Measurements from ENCODE around the gene ITLN1.
"Not testable (repeated sequence)": the region's sequence is repeated elsewhere in the genome, so short reads cannot be mapped to it uniquely, and the experiment has no call there.

The ITLN1 gene

DNA sequence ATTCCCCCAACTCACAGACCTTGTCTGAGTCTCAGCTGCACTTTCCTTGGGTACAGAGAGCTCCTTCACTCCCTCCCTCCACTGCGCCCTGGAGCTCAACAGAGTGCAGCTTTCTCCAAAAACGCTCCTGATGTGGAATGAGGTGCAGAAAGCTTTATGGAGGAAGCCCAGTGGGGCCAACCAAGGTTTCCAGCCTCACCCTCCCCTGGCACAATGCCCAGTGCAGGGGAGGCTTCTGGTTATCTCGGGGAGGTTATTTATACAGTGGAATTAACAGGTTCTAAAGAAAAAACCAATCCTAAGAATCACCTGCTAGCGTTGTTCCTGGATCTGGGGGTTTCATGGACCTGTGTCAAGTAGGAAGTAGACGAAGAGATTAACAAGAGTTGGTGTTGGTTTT, at the start of gene ITLN1:
TSS of gene ITLN1 (minus strand) at position 139 of the 400 bp plus-strand sequence. CDS start 303 bp downstream, outside the sequence.
- DNase-seq, result no peak

DNA sequence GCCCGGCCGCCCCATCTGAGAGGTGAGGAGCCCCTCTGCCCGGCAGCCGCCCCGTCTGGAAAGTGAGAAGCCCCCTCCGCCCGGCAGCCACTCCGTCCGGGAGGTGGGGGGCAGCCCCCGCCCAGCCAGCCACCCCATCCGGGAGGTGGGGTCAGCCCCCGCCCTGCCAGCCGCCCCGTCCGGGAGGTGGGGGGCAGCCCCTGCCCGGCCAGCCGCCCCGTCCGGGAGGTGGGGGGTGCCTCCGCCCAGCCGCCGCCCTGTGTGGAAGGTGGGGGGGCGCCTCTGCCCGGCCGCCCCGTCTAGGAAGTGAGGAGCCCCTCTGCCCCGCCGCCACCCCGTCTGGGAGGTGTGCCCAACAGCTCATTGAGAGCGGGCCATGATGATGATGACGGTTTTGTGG, 48.3 kb upstream of the ITLN1 start:
- not testable (repeated sequence) for DNase-seq

GRCh38 chr1:160925652-160926244, 40.8 kb upstream of the ITLN1 start:
- DNase-seq, result no peak

GRCh38 chr1:160924791-160925651, 40.0 kb upstream of the ITLN1 start:
- DNase-seq, result no peak

- no peak for DNase-seq
Observed at GRCh38 chr1:160916666-160917065, 31.7 kb upstream of the ITLN1 start.

GRCh38 chr1:160913229-160913628, 28.2 kb upstream of the ITLN1 start:
- DNase-seq, result not testable (repeated sequence)

- DNase-seq, result no peak
Observed at GRCh38 chr1:160911925-160912324, 26.9 kb upstream of the ITLN1 start.

GRCh38 chr1:160911441-160911840, 26.5 kb upstream of the ITLN1 start:
- no peak for DNase-seq

DNA sequence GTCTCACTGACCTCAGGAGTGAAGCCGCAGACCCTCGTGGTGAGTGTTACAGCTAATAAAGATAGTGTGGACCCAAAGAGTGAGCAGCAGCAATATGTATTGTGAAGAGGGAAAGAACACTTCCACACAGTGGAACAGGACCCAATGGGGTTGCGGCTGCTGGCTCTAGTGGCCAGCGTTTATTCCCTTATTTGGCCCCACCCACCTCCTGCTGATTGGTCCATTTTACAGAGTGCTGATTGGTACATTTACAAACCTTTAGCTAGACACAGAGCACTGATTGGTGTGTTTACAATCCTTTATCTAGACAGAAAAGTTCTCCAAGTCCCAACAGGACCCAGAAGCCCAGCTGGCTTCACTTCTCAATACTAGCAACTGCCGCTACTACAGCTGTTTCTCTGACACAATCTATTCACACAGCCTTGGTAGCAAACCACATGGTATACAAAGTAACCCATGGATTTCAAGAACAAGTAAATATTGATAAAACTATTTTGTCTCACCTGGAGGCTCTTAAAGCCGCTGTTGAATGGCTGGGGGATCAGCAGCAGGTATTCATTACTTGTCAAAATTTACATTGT, 25.3 kb upstream of the ITLN1 start:
- no peak for DNase-seq

DNA sequence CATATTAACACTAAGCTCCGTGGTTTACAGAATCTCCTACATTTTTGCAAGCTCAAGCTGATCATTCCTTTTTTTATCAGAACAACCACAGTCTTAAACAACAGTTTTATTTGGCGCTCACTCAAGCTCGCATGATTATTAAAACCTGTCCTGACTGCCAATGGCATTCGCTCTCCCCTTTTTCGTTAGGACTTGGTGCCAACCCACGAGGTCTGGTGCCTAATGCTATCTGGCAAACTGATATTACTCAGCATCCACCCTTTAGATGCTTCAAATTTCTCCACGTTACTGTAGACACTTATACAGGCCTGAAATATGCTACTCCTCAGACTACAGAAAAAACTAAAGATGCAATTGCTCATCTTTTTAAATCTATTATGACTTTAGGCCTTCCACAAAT, 23.0 kb upstream of the ITLN1 start:
- no peak for DNase-seq

DNA sequence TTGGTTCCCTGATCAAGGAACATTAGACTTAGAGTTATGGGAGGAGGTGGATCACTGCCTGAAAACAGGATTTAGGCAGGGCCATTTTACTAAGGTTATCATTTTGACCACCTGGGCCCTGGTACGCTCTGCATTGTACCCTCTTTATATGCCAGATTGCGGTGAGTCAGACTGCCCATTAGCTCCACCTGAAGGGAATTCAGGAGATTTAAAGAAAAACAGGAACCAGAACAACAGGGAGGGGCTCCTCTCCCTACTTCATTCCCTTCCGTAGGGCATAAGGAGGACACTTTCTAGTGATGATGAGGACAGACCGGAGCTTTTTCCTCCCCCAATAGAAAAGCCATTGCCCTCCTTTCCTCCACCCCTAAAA, 20.6 kb upstream of the ITLN1 start:
- DNase-seq, result no peak

GRCh38 chr1:160904783-160905616, 20.0 kb upstream of the ITLN1 start:
- DNase-seq, result no peak

- not testable (repeated sequence) for DNase-seq
Observed at GRCh38 chr1:160902251-160902650, 17.3 kb upstream of the ITLN1 start.

GRCh38 chr1:160901768-160902167, 16.8 kb upstream of the ITLN1 start:
- no peak for DNase-seq

DNA sequence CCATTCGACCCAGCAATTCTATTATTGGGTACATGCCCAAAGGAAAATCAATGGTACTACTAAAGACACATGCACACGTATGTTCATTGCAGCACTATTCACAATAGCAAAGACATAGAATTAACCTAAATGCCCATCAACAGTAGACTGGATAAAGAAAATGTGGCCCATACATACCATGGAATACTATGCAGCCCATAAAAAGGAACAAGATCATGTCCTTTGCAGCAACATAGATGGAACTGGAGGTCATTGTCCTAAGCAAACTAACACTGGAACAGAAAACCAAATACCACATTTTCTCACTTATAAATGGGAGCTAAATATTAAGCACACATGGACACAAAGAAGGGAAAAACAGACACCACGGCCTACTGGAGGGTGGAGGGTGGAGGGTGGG, 15.7 kb upstream of the ITLN1 start:
- DNase-seq, result not testable (repeated sequence)

GRCh38 chr1:160894368-160895135, 9.6 kb upstream of the ITLN1 start:
- not testable (repeated sequence) for DNase-seq

GRCh38 chr1:160891474-160891873, 6.5 kb upstream of the ITLN1 start:
- no peak for DNase-seq

- DNase-seq, result peak; percentile 29
Observed at GRCh38 chr1:160888926-160889325, 3.9 kb upstream of the ITLN1 start.

- DNase-seq, result no peak
Observed at GRCh38 chr1:160887071-160887470, 2.1 kb upstream of the ITLN1 start.

DNA sequence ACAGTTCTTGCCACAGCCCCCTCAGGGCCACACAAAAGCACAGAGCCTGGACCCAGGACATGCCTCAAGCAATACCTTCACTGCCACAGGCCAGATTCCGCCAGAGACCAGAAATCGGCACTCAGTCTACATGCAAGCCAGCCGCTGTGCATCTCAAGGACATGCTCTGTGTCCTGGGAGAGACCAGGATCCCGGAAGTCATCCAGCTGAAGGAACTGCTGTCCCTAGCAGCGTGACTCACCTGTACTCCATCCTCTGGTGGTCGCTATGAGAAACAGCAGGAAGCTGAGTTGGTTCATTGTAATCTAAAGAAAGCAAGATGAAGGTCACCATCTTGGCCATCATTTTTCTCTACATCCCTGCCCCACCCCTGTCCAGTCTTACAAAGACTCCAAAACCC, 401 bp downstream of the ITLN1 start:
- no peak for DNase-seq

GRCh38 chr1:160883581-160884513, 1.1 kb downstream of the ITLN1 start:
- DNase-seq, result no peak
